HG03442 (cell line): ENCODE measurements around the gene SPIN1.

Experiments used
- ATAC-seq: cut with Tn5 transposase; IDR thresholded peaks from one replicate; pipeline ENCODE4 v1.9.1; 2021; ENCODE audit warnings: mild to moderate bottlenecking, moderate library complexity; ENCODE audit not compliant: unreplicated experiment

SPIN1 gene

GRCh38 chr9:88488166-88488565 lies 99.9 kb downstream of the SPIN1 start:
- ATAC-seq, result no peak

GRCh38 chr9:88494983-88495721 lies 106.9 kb downstream of the SPIN1 start:
- ATAC-seq, result no peak

- no peak for ATAC-seq
Observed at GRCh38 chr9:88497224-88497623, 109.0 kb downstream of the SPIN1 start.

GRCh38 chr9:88498880-88499279 lies 110.6 kb downstream of the SPIN1 start:
- ATAC-seq, result no peak

- ATAC-seq, result no peak
Observed at GRCh38 chr9:88501086-88501485, 112.8 kb downstream of the SPIN1 start.

- ATAC-seq, result no peak
Observed at GRCh38 chr9:88502552-88503034, 114.3 kb downstream of the SPIN1 start.

GRCh38 chr9:88503081-88503844 lies 115.0 kb downstream of the SPIN1 start:
- no peak for ATAC-seq

- ATAC-seq, result no peak
Observed at GRCh38 chr9:88503845-88504764, 115.9 kb downstream of the SPIN1 start.

- ATAC-seq, result no peak
Observed at GRCh38 chr9:88508326-88508725, 120.1 kb downstream of the SPIN1 start.

GRCh38 chr9:88511906-88512305 lies 123.7 kb downstream of the SPIN1 start:
- no peak for ATAC-seq

GRCh38 chr9:88514247-88514646 lies 126.0 kb downstream of the SPIN1 start:
- ATAC-seq, result no peak

GRCh38 chr9:88521308-88521707 lies 133.1 kb downstream of the SPIN1 start:
- no peak for ATAC-seq

- ATAC-seq, result no peak
Observed at GRCh38 chr9:88522360-88522759, 134.1 kb downstream of the SPIN1 start.

GRCh38 chr9:88523056-88523455 lies 134.8 kb downstream of the SPIN1 start:
- no peak for ATAC-seq

GRCh38 chr9:88524911-88525310 lies 136.7 kb downstream of the SPIN1 start:
- ATAC-seq, result no peak

- no peak for ATAC-seq
Observed at GRCh38 chr9:88527618-88528017, 139.4 kb downstream of the SPIN1 start.
